ACC112 (cell line): ENCODE data around the gene TRPV3.
"Not testable (repeated sequence)": the region's sequence is repeated elsewhere in the genome, so short reads cannot be mapped to it uniquely, and the experiment has no call there.

ENCODE experiments used
- H2AFZ ChIP-seq: fragments of 200-600 bp; sonication (generic); one replicate; pipeline ENCODE4 v1.6.0; 2017; ENCODE audit warnings: antibody characterized with exemption, low read length; ENCODE audit not compliant: unreplicated experiment
- H3K27ac ChIP-seq: fragments of 200-600 bp; sonication (generic); 2 replicates; pipeline ENCODE4 v1.5.1; 2014; ENCODE audit warnings: low read depth, mild to moderate bottlenecking, antibody characterized with exemption, low read length, moderate library complexity
- H3K27me3 ChIP-seq: fragments of 200-600 bp; sonication (generic); 2 replicates; pipeline ENCODE4 v1.6.1; 2014; ENCODE audit warnings: mild to moderate bottlenecking, antibody characterized with exemption, low read length, moderate library complexity, mixed read lengths; ENCODE audit not compliant: insufficient read depth
- H3K36me3 ChIP-seq: fragments of 200-600 bp; sonication (generic); 2 replicates; pipeline ENCODE4 v1.6.1; 2016; ENCODE audit warnings: mild to moderate bottlenecking, antibody characterized with exemption, low read length, moderate library complexity, mixed read lengths; ENCODE audit not compliant: insufficient read depth
- H3K4me1 ChIP-seq: fragments of 200-600 bp; sonication (generic); one replicate; pipeline ENCODE4 v1.6.1; 2016; ENCODE audit warnings: low read length, mixed read lengths; ENCODE audit not compliant: insufficient read depth, unreplicated experiment, control insufficient read depth
- H3K4me3 ChIP-seq: fragments of 200-600 bp; sonication (generic); 2 replicates; pipeline ENCODE4 v1.5.1; 2014; ENCODE audit warnings: mild to moderate bottlenecking, low read depth, low read length
- H3K79me2 ChIP-seq: fragments of 200-600 bp; sonication (generic); one replicate; pipeline ENCODE4 v1.6.0; 2016; ENCODE audit warnings: low read length; ENCODE audit not compliant: control insufficient read depth, unreplicated experiment, insufficient read depth

The TRPV3 gene

DNA sequence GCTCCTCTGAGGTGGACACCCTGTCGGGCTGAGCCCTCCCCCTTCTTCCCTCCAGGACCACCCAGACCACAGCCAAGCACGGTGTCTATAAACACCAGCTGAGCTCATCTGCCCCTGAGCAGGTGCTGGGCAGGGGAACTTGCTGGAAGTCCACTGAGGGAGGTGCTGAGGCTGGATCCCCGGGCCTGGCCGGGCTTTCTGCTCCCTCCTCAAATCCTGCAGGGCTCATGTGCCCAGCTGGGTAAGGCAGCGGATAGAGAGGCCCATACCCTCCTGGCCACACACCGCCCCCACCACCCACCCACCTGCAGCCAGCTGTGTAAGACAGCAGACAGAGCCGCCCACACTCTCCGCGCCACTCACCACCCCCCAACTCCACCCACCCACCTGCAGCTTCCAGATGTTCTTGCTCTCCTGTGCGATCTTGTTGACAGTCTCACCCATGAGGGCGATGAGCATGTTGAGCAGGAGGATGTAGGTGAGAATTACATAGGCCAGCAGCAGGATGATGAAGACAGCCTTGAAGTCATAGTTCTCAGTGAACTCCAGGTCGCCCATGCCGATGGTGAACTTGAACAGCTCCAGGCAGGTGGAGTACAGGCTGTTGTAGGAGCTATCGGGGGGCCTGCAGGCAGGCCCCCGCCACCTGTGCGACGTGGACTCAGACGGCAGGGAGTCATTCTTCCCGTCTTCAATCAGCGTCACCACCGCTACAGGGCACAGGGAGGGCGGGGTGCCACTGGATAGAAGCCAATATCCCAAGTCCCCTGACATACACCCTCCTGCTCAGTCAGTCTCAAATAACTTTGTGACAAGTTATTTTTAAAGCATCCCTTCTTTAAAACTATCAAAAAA, 15.9 kb upstream of the TRPV3 start:
- H3K27me3 ChIP-seq: no peaks in the 10 kb centered on the region
- H3K36me3 ChIP-seq: no peaks in the 10 kb centered on the region
- H3K79me2 ChIP-seq: no peaks in the 10 kb centered on the region
- no peak overlapping the region for H3K27ac ChIP-seq
- no peak overlapping the region for H3K4me3 ChIP-seq
- peaks cover 11% of the 10 kb centered on the region for H3K4me1 ChIP-seq
- H2AFZ ChIP-seq: no peak overlapping the region

DNA sequence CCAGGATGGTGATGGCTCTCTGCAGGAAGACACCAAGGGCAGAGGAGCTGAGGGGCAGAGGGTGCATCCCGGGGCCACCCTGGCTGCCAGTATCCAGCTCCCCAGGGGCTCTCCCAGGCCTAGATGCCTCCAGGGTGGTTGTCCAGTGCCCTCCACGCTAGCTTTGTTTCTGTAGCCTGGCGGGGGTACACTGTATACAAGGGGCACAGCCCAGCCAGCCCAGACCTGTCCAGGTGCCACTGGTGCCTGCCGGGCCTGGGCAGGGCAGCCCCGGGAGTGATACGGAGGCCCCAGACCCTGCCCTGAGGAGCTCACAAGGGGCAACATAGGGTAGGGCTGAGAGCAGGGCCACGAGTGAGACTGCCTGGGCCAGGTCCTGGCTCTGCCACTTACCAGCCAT, 14.6 kb upstream of the TRPV3 start:
- H3K79me2 ChIP-seq: no peaks in the 10 kb centered on the region
- H2AFZ ChIP-seq: no peak overlapping the region
- H3K27me3 ChIP-seq: no peaks in the 10 kb centered on the region
- H3K36me3 ChIP-seq: no peaks in the 10 kb centered on the region
- no peak overlapping the region for H3K4me3 ChIP-seq
- peaks cover 11% of the 10 kb centered on the region for H3K4me1 ChIP-seq
- no peak overlapping the region for H3K27ac ChIP-seq

DNA sequence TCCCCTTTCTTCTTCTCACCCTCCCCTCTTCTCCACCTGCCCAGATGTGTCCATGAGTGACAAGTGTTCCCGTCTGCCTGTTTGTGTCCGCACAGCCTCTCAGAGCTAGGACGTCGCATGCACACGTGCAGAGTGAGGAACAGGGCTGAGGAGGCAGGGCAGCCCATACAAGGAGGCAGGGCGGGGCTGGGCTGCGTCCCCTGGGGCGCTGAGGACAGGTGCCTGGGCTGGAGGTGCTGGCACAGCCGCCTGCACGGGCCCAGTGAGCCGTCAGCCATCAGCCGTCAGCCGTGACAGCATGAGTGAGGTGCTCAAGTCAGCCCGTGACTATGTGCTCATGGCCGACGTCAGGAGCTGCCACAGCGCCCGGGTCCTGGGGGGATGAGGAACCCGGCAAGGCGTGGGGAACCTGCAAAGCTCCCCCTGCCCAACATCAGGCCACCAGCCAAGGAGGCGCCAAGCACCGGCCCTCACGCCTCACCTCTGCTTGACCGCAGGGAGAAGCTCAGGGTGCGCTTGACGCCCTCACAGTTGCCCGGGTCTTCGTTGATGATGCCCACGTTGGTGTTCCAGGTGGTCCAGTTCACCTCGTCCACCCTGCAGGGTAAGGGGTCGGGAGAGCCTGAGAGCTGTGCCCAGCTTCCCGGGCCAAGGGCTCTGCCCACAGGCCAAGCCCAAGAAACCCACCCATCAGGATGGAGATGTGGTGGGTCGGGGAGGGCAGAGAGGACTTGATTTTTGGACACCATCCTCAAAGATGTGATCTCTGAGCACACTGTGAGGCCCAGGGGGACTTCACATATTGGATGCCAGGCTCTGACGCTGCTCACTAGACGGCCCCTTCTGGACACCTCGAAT, 13.7 kb upstream of the TRPV3 start:
- Histone ChIP-seq H3K36me3 (no peaks in the 10 kb centered on the region), H3K27ac (no peak overlapping the region), H3K27me3 (no peaks in the 10 kb centered on the region), H3K4me1 (peaks cover 11% of the 10 kb centered on the region), H3K79me2 (no peaks in the 10 kb centered on the region), H3K4me3 (no peak overlapping the region), H2AFZ (no peak overlapping the region)

DNA sequence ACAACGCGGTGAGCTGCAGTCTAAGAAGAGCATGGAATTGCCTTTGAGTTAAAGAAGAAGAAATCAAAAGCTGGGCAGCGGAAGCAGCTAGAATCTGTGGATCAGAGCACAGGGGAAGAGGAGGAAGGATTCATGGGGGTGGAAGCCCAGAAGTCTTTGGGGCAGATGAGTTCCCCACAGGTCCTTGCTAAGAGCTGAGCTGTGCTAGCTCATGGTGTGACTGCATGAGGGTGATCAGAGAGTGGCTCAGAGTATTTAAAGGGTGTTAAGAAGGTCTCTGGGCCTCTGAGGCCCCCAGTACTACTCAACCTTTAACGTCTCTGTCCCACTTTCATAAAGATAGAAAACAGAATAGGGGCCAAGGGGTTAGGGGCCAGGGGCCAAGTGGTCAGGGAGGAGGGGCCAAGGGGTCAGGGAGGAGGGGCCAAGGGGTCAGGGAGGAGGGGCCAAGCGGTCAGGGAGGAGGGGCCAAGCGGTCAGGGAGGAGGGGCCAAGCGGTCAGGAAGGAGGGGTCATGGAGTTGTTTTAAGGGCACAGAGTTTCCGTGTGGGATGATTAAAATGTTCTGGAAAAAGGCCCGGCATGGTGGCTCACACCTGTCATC, 12.0 kb upstream of the TRPV3 start:
- no peaks in the 10 kb centered on the region for H3K27me3 ChIP-seq

DNA sequence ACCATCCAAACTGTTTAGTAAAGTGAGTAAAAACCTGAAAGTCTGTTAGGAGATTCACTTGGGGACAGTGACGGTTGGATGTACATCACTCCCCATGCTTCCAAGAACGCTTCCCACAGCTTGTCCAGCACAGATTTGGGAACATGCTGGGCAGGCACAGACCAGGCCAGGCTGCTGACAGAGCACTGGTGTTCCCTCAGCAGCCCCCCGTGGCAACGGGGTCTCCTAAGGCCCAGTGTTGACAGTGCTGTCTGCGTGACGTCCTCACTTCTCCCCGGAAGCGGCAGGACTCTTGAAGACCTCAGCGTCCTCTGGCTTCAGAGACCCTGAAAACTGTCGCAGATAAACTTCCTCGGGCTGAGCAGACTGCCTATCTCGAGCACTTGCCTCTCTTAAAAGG, 8.9 kb upstream of the TRPV3 start:
- Histone ChIP-seq H3K27ac (no peak overlapping the region), H3K79me2 (no peaks in the 10 kb centered on the region), H3K4me1 (no peaks in the 10 kb centered on the region), H3K4me3 (no peak overlapping the region), H2AFZ (no peak overlapping the region), H3K27me3 (no peaks in the 10 kb centered on the region), H3K36me3 (no peaks in the 10 kb centered on the region)

More for the DNA sequence above, 12.0 kb upstream of the TRPV3 start:
- no peaks in the 10 kb centered on the region for H3K36me3 ChIP-seq
- no peak overlapping the region for H3K4me3 ChIP-seq
- no peak overlapping the region for H2AFZ ChIP-seq
- H3K79me2 ChIP-seq: no peaks in the 10 kb centered on the region
- no peak overlapping the region for H3K27ac ChIP-seq
- H3K4me1 ChIP-seq: no peaks in the 10 kb centered on the region

DNA sequence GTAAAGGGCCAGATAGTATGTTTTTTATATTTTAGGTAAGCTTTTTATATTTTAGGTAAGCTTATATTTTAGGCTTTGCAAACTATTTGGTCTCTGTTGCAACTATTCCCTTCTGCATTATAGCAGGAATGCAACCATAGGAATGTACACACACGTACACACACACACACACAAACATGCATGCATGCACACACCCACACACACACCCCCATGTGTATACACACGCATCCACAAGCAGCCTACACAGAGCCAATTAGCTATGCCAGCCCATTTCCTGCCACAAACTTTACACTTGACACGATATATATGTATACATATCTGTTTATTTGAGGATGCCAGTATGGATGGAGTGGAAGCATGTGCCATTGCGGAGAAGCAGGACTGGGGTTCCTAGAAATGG, 7.5 kb upstream of the TRPV3 start:
- no peak overlapping the region for H3K27ac ChIP-seq
- no peaks in the 10 kb centered on the region for H3K79me2 ChIP-seq
- no peaks in the 10 kb centered on the region for H3K27me3 ChIP-seq
- H3K4me3 ChIP-seq: no peak overlapping the region
- H3K4me1 ChIP-seq: no peaks in the 10 kb centered on the region
- H3K36me3 ChIP-seq: no peaks in the 10 kb centered on the region
- H2AFZ ChIP-seq: no peak overlapping the region

DNA sequence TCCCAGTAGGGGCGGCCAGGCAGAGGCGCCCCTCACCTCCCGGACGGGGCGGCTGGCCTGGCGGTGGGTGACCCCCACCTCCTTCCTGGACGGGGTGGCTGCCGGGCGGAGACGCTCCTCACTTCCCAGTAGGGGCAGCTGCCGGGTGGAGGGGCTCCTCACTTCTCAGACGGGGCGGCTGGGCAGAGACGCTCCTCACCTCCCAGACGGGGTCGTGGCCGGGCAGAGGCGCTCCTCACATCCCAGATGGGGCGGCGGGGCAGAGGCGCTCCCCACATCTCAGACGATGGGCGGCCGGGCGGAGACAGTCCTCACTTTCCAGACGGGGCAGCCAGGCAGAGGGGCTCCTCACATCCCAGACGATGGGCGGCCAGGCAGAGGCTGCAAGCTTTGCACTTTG, 6.6 kb upstream of the TRPV3 start:
- H3K79me2 ChIP-seq, H3K4me1 ChIP-seq, H3K36me3 ChIP-seq, H3K27me3 ChIP-seq, H3K4me3 ChIP-seq, H2AFZ ChIP-seq, H3K27ac ChIP-seq: not testable (repeated sequence)

DNA sequence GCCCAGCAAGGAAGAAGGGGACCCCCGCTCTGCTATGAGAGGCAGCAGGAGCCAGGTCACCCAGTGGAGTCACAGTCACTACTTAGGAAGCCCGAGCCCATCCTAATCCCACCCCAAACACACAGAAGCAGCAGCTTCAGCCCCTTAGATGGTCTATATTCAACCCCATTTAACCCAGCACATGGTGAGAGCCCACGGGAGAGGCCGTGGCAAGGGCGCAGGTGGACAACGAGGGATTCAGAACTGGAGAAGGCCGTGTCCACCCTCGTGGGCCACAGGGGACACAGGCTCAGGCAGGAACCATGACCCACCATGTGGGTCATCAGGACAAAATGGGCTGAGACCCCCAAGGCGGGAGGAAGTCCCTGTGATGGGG, 1.6 kb upstream of the TRPV3 start:
- no peaks in the 10 kb centered on the region for H3K79me2 ChIP-seq
- H3K4me3 ChIP-seq: no peak overlapping the region
- H3K4me1 ChIP-seq: no peaks in the 10 kb centered on the region
- H2AFZ ChIP-seq: no peak overlapping the region
- H3K27me3 ChIP-seq: no peaks in the 10 kb centered on the region
- H3K36me3 ChIP-seq: no peaks in the 10 kb centered on the region
- no peak overlapping the region for H3K27ac ChIP-seq

DNA sequence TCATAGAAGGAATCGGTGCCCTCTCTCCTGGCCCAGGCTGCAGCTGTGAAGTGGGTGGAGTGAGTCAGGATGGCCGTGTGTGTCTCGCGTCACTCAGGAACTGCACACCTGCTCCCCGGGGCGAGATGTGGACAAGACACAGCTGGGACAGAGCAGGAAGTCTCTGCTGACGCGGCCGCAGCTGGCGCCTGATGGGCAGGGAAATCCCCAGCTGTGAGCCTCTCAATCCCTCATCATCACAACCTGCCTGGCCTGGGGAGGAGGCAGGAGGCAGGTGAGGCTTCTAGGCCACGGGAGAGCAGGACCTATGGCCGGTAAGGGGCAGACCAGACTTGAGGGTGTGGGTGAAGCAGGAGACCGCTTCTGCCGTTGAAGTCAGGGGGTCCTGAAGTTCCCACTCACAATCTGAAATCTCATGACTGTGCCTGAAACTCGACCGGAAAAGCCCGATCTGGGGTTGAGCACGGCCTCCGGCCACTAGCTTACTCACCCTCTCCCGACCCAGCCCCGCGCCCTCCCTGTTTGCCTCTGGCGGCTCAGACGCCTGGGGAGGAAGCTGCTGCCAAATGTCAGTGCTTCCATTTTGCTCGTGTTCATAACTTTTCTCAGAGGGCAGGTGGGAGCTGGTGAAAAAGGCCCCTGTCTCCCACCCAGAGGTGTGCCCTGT, 1.1 kb upstream of the TRPV3 start:
- H3K27me3 ChIP-seq: no peaks in the 10 kb centered on the region
- no peaks in the 10 kb centered on the region for H3K79me2 ChIP-seq
- H2AFZ ChIP-seq: no peak overlapping the region
- no peak overlapping the region for H3K4me3 ChIP-seq
- H3K27ac ChIP-seq: no peak overlapping the region
- no peaks in the 10 kb centered on the region for H3K36me3 ChIP-seq
- no peaks in the 10 kb centered on the region for H3K4me1 ChIP-seq

DNA sequence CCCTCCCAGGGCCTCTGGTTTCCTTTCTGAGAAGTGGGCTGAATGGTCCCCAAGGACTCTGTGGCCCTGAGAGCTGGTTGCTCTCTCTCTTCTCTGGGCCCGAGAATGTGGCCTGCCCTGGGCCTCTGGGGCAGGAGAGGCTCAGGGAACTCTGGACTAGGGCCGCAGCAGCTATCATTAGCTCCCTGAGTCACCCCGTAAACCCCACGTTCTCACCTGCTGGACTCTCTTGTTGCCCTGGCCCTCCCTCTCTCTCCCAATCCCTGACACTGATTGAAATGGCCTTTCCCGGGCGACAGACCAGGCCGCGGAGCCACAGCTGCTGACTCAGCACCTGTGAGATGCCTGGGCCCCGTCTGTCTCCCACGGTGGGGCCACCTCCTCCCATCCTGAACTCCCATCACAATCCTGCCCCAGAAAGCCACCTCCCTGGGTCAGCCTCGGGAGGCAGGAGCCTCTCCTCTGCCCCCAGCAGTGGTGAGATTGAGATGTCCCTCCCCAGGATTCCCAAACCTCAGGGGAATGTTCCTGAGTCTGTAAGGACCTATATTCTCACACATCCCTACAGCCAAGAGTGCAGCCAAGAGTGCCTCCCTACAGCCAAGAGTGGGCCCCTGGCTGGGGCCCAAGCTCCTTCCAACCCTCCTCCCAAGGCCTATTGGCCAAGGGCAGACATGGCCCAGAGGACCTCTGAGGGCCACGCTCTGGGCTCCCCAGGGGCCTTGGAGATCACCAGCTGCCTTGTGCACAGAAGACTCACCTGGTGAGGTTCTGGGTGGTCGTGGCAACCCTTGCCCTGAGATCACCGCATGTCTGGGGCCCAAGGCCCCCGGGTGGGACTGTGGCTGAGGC, 470 bp downstream of the TRPV3 start:
- no peak overlapping the region for H2AFZ ChIP-seq
- H3K36me3 ChIP-seq: no peaks in the 10 kb centered on the region
- H3K4me3 ChIP-seq: no peak overlapping the region
- no peak overlapping the region for H3K27ac ChIP-seq
- no peaks in the 10 kb centered on the region for H3K79me2 ChIP-seq
- no peaks in the 10 kb centered on the region for H3K4me1 ChIP-seq
- H3K27me3 ChIP-seq: no peaks in the 10 kb centered on the region
